ENCODE measurements around the gene SHC2. TPM values are rescaled to one million over a fixed set of nuclear protein-coding genes. Genes with fewer than 3 reads are reported as not detected.

Gene SHC2
- total RNA-seq, 4 donors from 2014 or later = 31.5 to 72.8 (median 48.8) TPM

- DNase-seq = no peak
- 89 to 92% methylated on average over 43 of the region's 43 CpGs for WGBS, 2 donors
- no peaks in the 10 kb centered on the region for H3K9me3 ChIP-seq
- no peak overlapping the region for H3K4me3 ChIP-seq (replicated peaks in 1 of 3)
- H3K27me3 ChIP-seq = no peaks in the 10 kb centered on the region
- no peak for TF ChIP-seq POLR2A (IDR thresholded peaks at IDR 0.05)
- intact Hi-C loops (cut with DNase I) = no loop called here
- H3K4me1 ChIP-seq = no peaks in the 10 kb centered on the region
- H3K27ac ChIP-seq = no peak overlapping the region
- H3K36me3 ChIP-seq = no peaks in the 10 kb centered on the region
Measured at GRCh38 chr19:370641-371330, 90.0 kb downstream of the SHC2 start.

GRCh38 chr19:369876-370275 is 91.0 kb downstream of the SHC2 start:
- intact Hi-C loops (cut with DNase I) = no loop called here

GRCh38 chr19:369256-369655 is 91.6 kb downstream of the SHC2 start:
- no peaks in the 10 kb centered on the region for H3K27me3 ChIP-seq
- intact Hi-C loops (cut with DNase I) = no loop called here
- no peaks in the 10 kb centered on the region for H3K9me3 ChIP-seq
- no peak for TF ChIP-seq CTCF (IDR thresholded peaks at IDR 0.05)
- TF ChIP-seq POLR2A (IDR thresholded peaks at IDR 0.05) = no peak
- no peaks in the 10 kb centered on the region for H3K4me1 ChIP-seq
- H3K27ac ChIP-seq = no peak overlapping the region
- DNase-seq = no peak
- no peak overlapping the region for H3K4me3 ChIP-seq (replicated peaks in 1 of 3)
- WGBS, 2 donors = 81 to 88% methylated on average over 12 to 13 of the region's 13 CpGs
- no peaks in the 10 kb centered on the region for H3K36me3 ChIP-seq

More at GRCh38 chr19:369876-370275, 91.0 kb downstream of the SHC2 start:
- Histone ChIP-seq H3K4me1 (no peaks in the 10 kb centered on the region), H3K27me3 (no peaks in the 10 kb centered on the region), H3K9me3 (no peaks in the 10 kb centered on the region), H3K36me3 (no peaks in the 10 kb centered on the region), H3K27ac (no peak overlapping the region), H3K4me3 (replicated peaks in 1 of 3) (no peak overlapping the region)
- DNase-seq = no peak
- TF ChIP-seq CTCF (IDR thresholded peaks at IDR 0.05) = no peak
- no peak for TF ChIP-seq POLR2A (IDR thresholded peaks at IDR 0.05)
- WGBS, 2 donors = 93 to 96% methylated on average over 14 of the region's 14 CpGs

- 69 to 70% methylated on average over 7 of the region's 7 CpGs for WGBS, 2 donors
- DNase-seq = no peak
- no peak overlapping the region for H3K27ac ChIP-seq
Measured at GRCh38 chr19:368630-369024, 92.2 kb downstream of the SHC2 start.

GRCh38 chr19:367963-368629 is 92.7 kb downstream of the SHC2 start:
- Histone ChIP-seq H3K27ac (no peak overlapping the region), H3K9me3 (no peaks in the 10 kb centered on the region), H3K36me3 (no peaks in the 10 kb centered on the region), H3K4me3 (replicated peaks in 1 of 3) (no peak overlapping the region), H3K27me3 (no peaks in the 10 kb centered on the region), H3K4me1 (no peaks in the 10 kb centered on the region)
- no peak for DNase-seq
- intact Hi-C loops (cut with DNase I) = no loop called here
- no peak for TF ChIP-seq CTCF (IDR thresholded peaks at IDR 0.05)
- TF ChIP-seq POLR2A (IDR thresholded peaks at IDR 0.05) = no peak
- WGBS, 2 donors = 61 to 65% methylated on average over 22 of the region's 22 CpGs

More at GRCh38 chr19:368630-369024, 92.2 kb downstream of the SHC2 start:
- Histone ChIP-seq H3K9me3 (no peaks in the 10 kb centered on the region), H3K27me3 (no peaks in the 10 kb centered on the region), H3K4me1 (no peaks in the 10 kb centered on the region), H3K4me3 (replicated peaks in 1 of 3) (no peak overlapping the region), H3K36me3 (no peaks in the 10 kb centered on the region)
- intact Hi-C loops (cut with DNase I) = no loop called here
- TF ChIP-seq CTCF (IDR thresholded peaks at IDR 0.05) = no peak
- no peak for TF ChIP-seq POLR2A (IDR thresholded peaks at IDR 0.05)

Data from thyroid gland (tissue), 4 donors.